Motor neuron (in vitro differentiated cells): ENCODE measurements around the gene RXRG. TPM values are rescaled to one million over a fixed set of nuclear protein-coding genes. Genes with fewer than 3 reads are reported as not detected.
A peak's percentile ranks its signal among the peaks of the same experiment; 100 is the strongest.

ENCODE experiments used
- ATAC-seq, 8 experiments: fragments of 200-7000 bp; cut with Tn5 transposase; replicated peaks in 6 of 8; 2 replicates each; pipeline ENCODE4 v1.8.0; 2021; ENCODE audit warnings: mild to moderate bottlenecking in 8 of 8, moderate library complexity in 8 of 8
- H3K27ac ChIP-seq, 2 donors: fragments of 250-450 bp; sonication (Bioruptor Pico); 2 replicates each; pipeline ENCODE4 v1.9.0; 2021; ENCODE audit warnings: antibody characterized with exemption in 2 of 2, mild to moderate bottlenecking in 2 of 2, moderate library complexity in 1 of 2
- H3K4me1 ChIP-seq, 2 donors: fragments of 250-450 bp; sonication (Bioruptor Pico); replicated peaks in 1 of 2; 2 replicates each; pipeline ENCODE4 v1.6.1; 2021; ENCODE audit warnings: antibody characterized with exemption in 2 of 2, mild to moderate bottlenecking in 2 of 2, moderate library complexity in 1 of 2
- H3K4me3 ChIP-seq, 5 donors: fragments of 250-450 bp; sonication (Bioruptor Pico); 2 replicates each; pipeline ENCODE4 v1.9.0; 2021; ENCODE audit warnings: antibody characterized with exemption in 5 of 5, mild to moderate bottlenecking in 5 of 5, moderate library complexity in 4 of 5
- WGBS, 10 experiments: fragments of 450-650 bp; shearing (Covaris generic); methylation state at CpG; one replicate each; pipeline ENCODE4 v1.0.0; 2022; 5-methylcytosine and 5-hydroxymethylcytosine counted together
- in situ Hi-C, 9 experiments: fragments of 400-800 bp; cut with MboI; loops; one replicate each; pipeline ENCODE4 v1.15.0; 2021; ENCODE audit warnings: low sequenced_read_pairs in 9 of 9, low pct_unique_long_range_greater_than_20kb in 2 of 9; ENCODE audit not compliant: unreplicated experiment in 9 of 9
- total RNA-seq, 8 experiments: library from RNA; unstranded; fragments of 300-600 nt; gene quantifications; 2 replicates each; pipeline versions ENCODE4 v1.2.3 to v1.2.4, GENCODE V29; 2022

The RXRG gene
- 10 to 100 TPM in 4 of 8 experiments, 1 to 10 TPM in 1, not detected in 3; 7.8 to 27.5 (median 13.1) TPM for total RNA-seq

GRCh38 chr1:165444897-165445370 lies at the start of gene RXRG:
RXRG (minus strand) TSS chr1:165445126; CDS start chr1:165444893, 233 bp downstream.
- Histone ChIP-seq H3K4me3 (peak within 1 kb of the TSS; percentile 28 to 36 (median 32)), H3K27ac (no peak within 1 kb of the TSS), H3K4me1 (peaks cover 21 to 27% of the 10 kb centered on the region in 2 donors)
- in situ Hi-C loops: no loop called here
- ATAC-seq: peak; percentile 85 to 95 (median 92)
- WGBS, 10 experiments: 0 to 2% (median 0%) methylated on average over 1 to 32 of the region's 33 CpGs; no CpG with 5 or more reads in 3 of the 10 experiments

- Histone ChIP-seq H3K27ac (no peak overlapping the region), H3K4me1 (peaks cover 7 to 43% of the 10 kb centered on the region in 2 donors), H3K4me3 (no peak overlapping the region)
- in situ Hi-C loops: no loop called here
- no peak for ATAC-seq
- 55 to 96% (median 81%) methylated on average over 2 to 6 of the region's 6 CpGs; no CpG with 5 or more reads in 1 of the 10 experiments for WGBS, 10 experiments
Observed at GRCh38 chr1:165492845-165493373, 48.0 kb upstream of the RXRG start.

DNA sequence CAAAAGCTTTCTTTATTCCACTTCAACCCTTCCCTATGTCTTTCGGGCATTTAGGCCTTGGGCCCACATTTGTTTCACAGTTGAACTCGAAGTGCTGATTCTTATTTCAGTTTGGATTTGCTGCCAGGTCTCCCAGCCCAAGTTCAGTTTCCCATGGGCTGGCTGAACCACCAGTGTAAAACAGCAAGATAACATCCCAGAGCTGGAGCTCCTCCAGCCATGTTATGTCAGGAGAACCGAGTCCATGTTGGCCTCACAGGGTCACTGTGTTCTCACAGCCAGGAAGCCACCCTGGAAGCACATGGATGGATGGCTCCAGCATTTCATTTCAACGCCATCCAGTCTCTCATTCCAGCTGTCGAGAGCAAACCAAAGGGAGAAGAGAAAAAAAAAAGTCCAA lies 45.2 kb upstream of the RXRG start:
- in situ Hi-C loops: no loop called here
- no peak overlapping the region for H3K27ac ChIP-seq
- H3K4me3 ChIP-seq: no peak overlapping the region
- no peak for ATAC-seq
- 0 to 100% (median 61%) methylated on average over 1 to 5 of the region's 5 CpGs for WGBS, 10 experiments
- H3K4me1 ChIP-seq: peaks cover 4 to 32% of the 10 kb centered on the region in 2 donors

- peak in 1 of 8 experiments; percentile 80 for ATAC-seq
- peaks cover 3 to 23% of the 10 kb centered on the region in 2 donors for H3K4me1 ChIP-seq
- 0 to 56% (median 25%) methylated on average over 1 of the region's 1 CpG; no CpG with 5 or more reads in 3 of the 10 experiments for WGBS, 10 experiments
- in situ Hi-C loops: no loop called here
- H3K27ac ChIP-seq: no peak overlapping the region
- no peak overlapping the region for H3K4me3 ChIP-seq
Observed at GRCh38 chr1:165487921-165488320, 43.0 kb upstream of the RXRG start.

DNA sequence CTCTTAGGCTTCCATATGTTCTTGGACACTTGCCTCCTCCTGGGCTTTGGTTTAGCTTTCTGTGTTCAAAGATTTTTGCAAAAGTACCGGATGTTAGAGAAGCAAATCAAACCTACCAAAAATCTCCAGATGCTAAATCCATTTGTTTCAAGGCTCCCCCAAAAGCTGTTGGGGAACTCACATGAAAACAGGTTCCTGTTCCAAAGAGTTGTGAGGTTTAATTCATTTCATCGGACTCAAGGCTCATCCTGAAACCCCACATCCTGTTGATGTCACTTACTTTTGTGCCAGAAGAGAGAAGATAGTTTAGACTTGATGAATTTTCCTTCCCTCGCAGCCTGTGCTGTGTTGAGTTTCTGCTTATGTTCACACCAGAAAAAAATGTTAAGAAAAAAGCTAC lies 41.7 kb upstream of the RXRG start:
- 27 to 100% (median 64%) methylated on average over 1 to 3 of the region's 3 CpGs; no CpG with 5 or more reads in 2 of the 10 experiments for WGBS, 10 experiments
- peaks cover 9 to 23% of the 10 kb centered on the region in 2 donors for H3K4me1 ChIP-seq
- no peak overlapping the region for H3K4me3 ChIP-seq
- H3K27ac ChIP-seq: no peak overlapping the region
- ATAC-seq: no peak
- in situ Hi-C loops: no loop called here

DNA sequence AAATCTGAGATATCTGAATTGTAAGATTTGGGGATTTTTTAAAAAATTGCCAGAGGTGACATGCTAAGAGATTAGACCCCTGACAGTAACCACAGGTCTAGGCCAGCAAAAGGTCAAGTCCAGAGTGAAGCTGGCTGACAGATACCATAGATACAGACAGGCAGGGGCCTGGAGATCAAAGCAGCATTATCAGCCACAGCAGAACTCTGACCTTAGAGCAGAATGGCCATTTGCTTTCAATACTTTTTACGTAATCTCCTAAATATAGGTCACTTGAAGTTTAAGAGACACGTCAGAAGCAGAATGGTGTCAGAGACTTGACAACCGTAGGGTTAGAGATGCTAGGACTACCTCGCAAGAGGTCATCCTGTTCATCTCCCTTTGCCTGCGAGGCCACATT lies 40.8 kb upstream of the RXRG start:
- peaks cover 9 to 23% of the 10 kb centered on the region in 2 donors for H3K4me1 ChIP-seq
- ATAC-seq: no peak
- 0 to 100% (median 80%) methylated on average over 1 to 5 of the region's 5 CpGs; no CpG with 5 or more reads in 1 of the 10 experiments for WGBS, 10 experiments
- H3K27ac ChIP-seq: no peak overlapping the region
- H3K4me3 ChIP-seq: no peak overlapping the region
- in situ Hi-C loops: no loop called here

DNA sequence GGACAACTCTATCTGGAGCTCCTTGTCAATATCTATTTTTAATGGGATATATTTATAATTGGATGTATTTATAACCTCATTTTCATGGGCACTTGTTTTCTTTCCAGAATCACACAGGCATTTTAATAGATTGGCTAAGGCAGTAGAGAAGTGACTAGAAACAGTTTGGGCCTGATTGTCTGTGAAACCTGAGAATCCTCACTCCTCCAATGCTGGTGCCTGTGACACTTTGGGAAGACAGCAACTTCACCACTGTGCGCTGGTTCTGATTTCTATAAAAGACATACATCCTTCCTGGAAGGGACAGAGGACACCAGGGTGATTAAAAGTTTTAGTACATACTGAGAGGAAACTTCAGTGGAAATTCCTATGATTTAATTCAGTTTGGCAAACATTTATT lies 39.6 kb upstream of the RXRG start:
- 40 to 100% (median 100%) methylated on average over 1 of the region's 1 CpG; no CpG with 5 or more reads in 1 of the 10 experiments for WGBS, 10 experiments

GRCh38 chr1:165483412-165483811 lies 38.5 kb upstream of the RXRG start:
- H3K4me1 ChIP-seq: peaks cover 9 to 13% of the 10 kb centered on the region in 2 donors
- H3K27ac ChIP-seq: no peak overlapping the region
- no peak overlapping the region for H3K4me3 ChIP-seq
- no peak for ATAC-seq
- in situ Hi-C loops: no loop called here
- 30 to 100% (median 88%) methylated on average over 1 to 4 of the region's 4 CpGs; no CpG with 5 or more reads in 4 of the 10 experiments for WGBS, 10 experiments

More for the DNA sequence above, 39.6 kb upstream of the RXRG start:
- Histone ChIP-seq H3K27ac (no peak overlapping the region), H3K4me3 (no peak overlapping the region), H3K4me1 (peaks cover 9 to 23% of the 10 kb centered on the region in 2 donors)
- no peak for ATAC-seq
- in situ Hi-C loops: no loop called here

DNA sequence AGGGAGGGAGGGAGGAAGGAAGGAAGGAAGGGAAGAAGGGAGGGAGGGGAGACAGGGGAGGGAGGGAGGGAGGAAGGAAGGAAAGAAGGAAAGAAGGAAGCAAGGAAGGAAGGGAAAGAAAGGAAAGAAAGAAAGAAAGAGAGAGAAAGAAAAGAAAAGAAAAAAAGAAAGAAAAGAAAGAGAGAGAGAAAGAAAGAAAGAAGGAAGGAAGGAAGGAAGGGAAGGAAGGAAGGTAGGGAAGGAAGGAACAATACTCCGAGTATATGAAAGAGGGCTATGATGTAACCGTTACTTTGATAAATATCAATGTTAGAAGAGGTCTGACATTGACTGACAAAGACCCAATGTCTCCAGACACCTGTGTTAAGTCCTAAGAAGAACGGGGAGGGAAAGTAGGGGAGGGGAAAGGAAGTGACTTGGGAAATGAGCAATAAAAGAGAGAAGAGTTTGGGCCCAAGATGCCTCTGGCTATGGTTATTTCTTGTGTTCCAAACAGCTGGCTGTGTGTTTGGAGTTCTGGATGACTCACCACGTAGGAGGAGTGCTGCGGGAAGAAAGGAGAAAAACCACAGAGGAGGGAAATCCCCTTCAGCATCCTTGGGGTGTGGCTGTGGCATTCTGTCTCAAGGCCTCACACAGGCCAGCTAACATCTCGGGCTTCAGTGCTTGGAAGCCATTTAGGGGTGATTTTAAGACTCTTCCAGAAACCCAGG lies 37.0 kb upstream of the RXRG start:
- no peak overlapping the region for H3K4me3 ChIP-seq
- H3K4me1 ChIP-seq: peaks cover 0 to 6% of the 10 kb centered on the region in 2 donors
- 0 to 56% (median 42%) methylated on average over 1 to 6 of the region's 6 CpGs for WGBS, 10 experiments
- in situ Hi-C loops: no loop called here
- no peak overlapping the region for H3K27ac ChIP-seq
- peak; percentile 52 to 100 (median 80) for ATAC-seq

- whole genome bisulfite sequencing, 10 experiments: 0 to 44% (median 0%) methylated on average over 1 of the region's 1 CpG; no CpG with 5 or more reads in 7 of the 10 experiments
- no peak for ATAC-seq
- Histone ChIP-seq H3K27ac (no peak overlapping the region), H3K4me1 (no peaks in the 10 kb centered on the region), H3K4me3 (no peak overlapping the region)
- in situ Hi-C loops: no loop called here
Observed at GRCh38 chr1:165476776-165477175, 31.9 kb upstream of the RXRG start.

GRCh38 chr1:165474196-165474595 lies 29.3 kb upstream of the RXRG start:
- no peak overlapping the region for H3K27ac ChIP-seq
- in situ Hi-C loops: no loop called here
- H3K4me1 ChIP-seq: peaks cover 2 to 6% of the 10 kb centered on the region in 2 donors
- H3K4me3 ChIP-seq: no peak overlapping the region
- 21 to 100% (median 73%) methylated on average over 1 to 2 of the region's 2 CpGs; no CpG with 5 or more reads in 4 of the 10 experiments for WGBS, 10 experiments
- no peak for ATAC-seq

DNA sequence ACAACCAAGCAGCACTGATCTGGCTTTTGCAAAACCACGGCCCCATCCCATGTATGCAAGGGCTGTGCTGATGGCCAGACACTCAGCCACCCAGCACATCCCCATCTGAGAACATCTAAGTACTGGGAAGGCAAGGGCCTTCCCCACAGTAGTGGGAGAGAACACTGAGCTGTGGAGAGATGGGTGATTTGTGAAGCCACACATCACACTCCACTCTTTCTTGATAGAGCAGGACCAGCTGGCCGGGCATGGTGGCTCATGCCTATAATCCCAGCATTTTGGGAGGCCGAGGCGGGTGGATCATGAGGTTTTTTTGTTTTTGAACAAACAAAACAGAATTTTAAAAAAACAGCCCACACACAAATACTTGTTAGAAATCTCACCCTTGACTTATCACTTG lies 28.2 kb upstream of the RXRG start:
- no peak overlapping the region for H3K4me3 ChIP-seq
- no peak for ATAC-seq
- in situ Hi-C loops: no loop called here
- no peak overlapping the region for H3K27ac ChIP-seq
- peaks cover 14 to 16% of the 10 kb centered on the region in 2 donors for H3K4me1 ChIP-seq
- WGBS, 10 experiments: 40 to 100% (median 83%) methylated on average over 1 to 4 of the region's 4 CpGs; no CpG with 5 or more reads in 3 of the 10 experiments

GRCh38 chr1:165468726-165469249 lies 23.9 kb upstream of the RXRG start:
- peak in 5 of 8 experiments; percentile 45 to 82 (median 68) for ATAC-seq
- H3K4me1 ChIP-seq: peaks cover 22 to 24% of the 10 kb centered on the region in 2 donors
- H3K4me3 ChIP-seq: no peak overlapping the region
- 76 to 85% (median 81%) methylated on average over 2 to 6 of the region's 6 CpGs; no CpG with 5 or more reads in 5 of the 10 experiments for WGBS, 10 experiments
- H3K27ac ChIP-seq: peak overlapping the region; percentile 52 to 78
- in situ Hi-C loops: no loop called here
